ENCODE measurements around the gene PCSK2. TPM values are rescaled to one million over a fixed set of nuclear protein-coding genes. Genes with fewer than 3 reads are reported as not detected.

Gene PCSK2
- not detected in 2 replicates for total RNA-seq

GRCh38 chr20:17226410-17227218 is at the start of gene PCSK2:
TSS of gene PCSK2 (plus strand) at chr20:17227040. CDS start at chr20:17227306, 266 bp downstream.
- DNase-seq (ENCODE audit: low read depth) = no peak
- no peak for TF ChIP-seq CTCF (conservative IDR thresholded peaks at IDR 0.05; ENCODE audit: low read depth, low read length)
- H3K4me3 ChIP-seq (ENCODE audit: low read depth, low read length) = peak within 1 kb of the TSS; percentile 54

- no peak overlapping the region for H3K4me3 ChIP-seq (ENCODE audit: low read depth, low read length)
- TF ChIP-seq CTCF (conservative IDR thresholded peaks at IDR 0.05; ENCODE audit: low read depth, low read length) = no peak
These were observed 49.5 kb upstream of the PCSK2 start for GRCh38 chr20:17177341-17177740.

GRCh38 chr20:17179840-17180239 is 47.0 kb upstream of the PCSK2 start:
- no peak for DNase-seq (ENCODE audit: low read depth)
- no peak overlapping the region for H3K4me3 ChIP-seq (ENCODE audit: low read depth, low read length)
- no peak for TF ChIP-seq CTCF (conservative IDR thresholded peaks at IDR 0.05; ENCODE audit: low read depth, low read length)

More at GRCh38 chr20:17177341-17177740, 49.5 kb upstream of the PCSK2 start:
- no peak for DNase-seq (ENCODE audit: low read depth)

- TF ChIP-seq CTCF (conservative IDR thresholded peaks at IDR 0.05; ENCODE audit: low read depth, low read length) = no peak
- H3K4me3 ChIP-seq (ENCODE audit: low read depth, low read length) = no peak overlapping the region
- DNase-seq (ENCODE audit: low read depth) = no peak
These were observed 36.7 kb upstream of the PCSK2 start for GRCh38 chr20:17189976-17190695.

- TF ChIP-seq CTCF (conservative IDR thresholded peaks at IDR 0.05; ENCODE audit: low read depth, low read length) = no peak
- no peak overlapping the region for H3K4me3 ChIP-seq (ENCODE audit: low read depth, low read length)
- DNase-seq (ENCODE audit: low read depth) = no peak
These were observed 29.8 kb upstream of the PCSK2 start for GRCh38 chr20:17197041-17197440.

GRCh38 chr20:17202030-17202429 is 24.8 kb upstream of the PCSK2 start:
- no peak overlapping the region for H3K4me3 ChIP-seq (ENCODE audit: low read depth, low read length)
- no peak for TF ChIP-seq CTCF (conservative IDR thresholded peaks at IDR 0.05; ENCODE audit: low read depth, low read length)
- no peak for DNase-seq (ENCODE audit: low read depth)

Data from epithelial cell of proximal tubule (primary cell).